ENCODE data around the gene PAX8. TPM values are rescaled to one million over a fixed set of nuclear protein-coding genes. Genes with fewer than 3 reads are reported as not detected.

PAX8 gene
- total RNA-seq, 4 donors from 2014 or later, result 0.91 to 5.2 (median 4.3) TPM

DNA sequence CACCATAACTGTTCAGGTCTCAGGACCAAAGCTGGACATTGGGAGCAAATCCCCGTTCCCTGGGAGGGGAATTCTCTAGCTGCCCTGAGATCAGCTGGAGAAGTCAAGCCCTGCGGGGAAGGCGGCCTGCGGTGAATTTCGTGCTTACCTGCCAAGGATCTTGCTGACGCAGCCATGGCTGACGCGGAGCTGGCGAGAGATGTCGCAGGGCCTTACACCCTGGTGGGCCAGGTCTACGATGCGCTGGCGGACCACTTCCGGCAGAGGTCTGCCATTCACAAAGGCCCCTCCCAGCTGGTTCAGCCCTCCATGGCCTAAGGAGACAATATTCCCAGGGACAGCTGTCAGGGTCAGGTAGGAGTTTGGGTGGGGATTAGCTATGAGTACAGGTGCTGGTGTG lies 32.1 kb downstream of the PAX8 start:
- no peak for TF ChIP-seq POLR2A (IDR thresholded peaks at IDR 0.05)
- TF ChIP-seq, protein P1, sequence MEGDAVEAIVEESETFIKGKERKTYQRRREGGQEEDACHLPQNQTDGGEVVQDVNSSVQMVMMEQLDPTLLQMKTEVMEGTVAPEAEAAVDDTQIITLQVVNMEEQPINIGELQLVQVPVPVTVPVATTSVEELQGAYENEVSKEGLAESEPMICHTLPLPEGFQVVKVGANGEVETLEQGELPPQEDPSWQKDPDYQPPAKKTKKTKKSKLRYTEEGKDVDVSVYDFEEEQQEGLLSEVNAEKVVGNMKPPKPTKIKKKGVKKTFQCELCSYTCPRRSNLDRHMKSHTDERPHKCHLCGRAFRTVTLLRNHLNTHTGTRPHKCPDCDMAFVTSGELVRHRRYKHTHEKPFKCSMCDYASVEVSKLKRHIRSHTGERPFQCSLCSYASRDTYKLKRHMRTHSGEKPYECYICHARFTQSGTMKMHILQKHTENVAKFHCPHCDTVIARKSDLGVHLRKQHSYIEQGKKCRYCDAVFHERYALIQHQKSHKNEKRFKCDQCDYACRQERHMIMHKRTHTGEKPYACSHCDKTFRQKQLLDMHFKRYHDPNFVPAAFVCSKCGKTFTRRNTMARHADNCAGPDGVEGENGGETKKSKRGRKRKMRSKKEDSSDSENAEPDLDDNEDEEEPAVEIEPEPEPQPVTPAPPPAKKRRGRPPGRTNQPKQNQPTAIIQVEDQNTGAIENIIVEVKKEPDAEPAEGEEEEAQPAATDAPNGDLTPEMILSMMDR (IDR thresholded peaks at IDR 0.05), result no peak
- intact Hi-C loops (cut with DNase I; ENCODE audit: low total_unique reads), result no loop called here
- H3K4me3 ChIP-seq (ENCODE audit: low read depth, poor library complexity, severe bottlenecking), result no peak overlapping the region
- WGBS, 2 donors, result 81 to 87% methylated on average over 14 of the region's 14 CpGs
- no peak for DNase-seq (ENCODE audit: low spot score in 2 of 2)

DNA sequence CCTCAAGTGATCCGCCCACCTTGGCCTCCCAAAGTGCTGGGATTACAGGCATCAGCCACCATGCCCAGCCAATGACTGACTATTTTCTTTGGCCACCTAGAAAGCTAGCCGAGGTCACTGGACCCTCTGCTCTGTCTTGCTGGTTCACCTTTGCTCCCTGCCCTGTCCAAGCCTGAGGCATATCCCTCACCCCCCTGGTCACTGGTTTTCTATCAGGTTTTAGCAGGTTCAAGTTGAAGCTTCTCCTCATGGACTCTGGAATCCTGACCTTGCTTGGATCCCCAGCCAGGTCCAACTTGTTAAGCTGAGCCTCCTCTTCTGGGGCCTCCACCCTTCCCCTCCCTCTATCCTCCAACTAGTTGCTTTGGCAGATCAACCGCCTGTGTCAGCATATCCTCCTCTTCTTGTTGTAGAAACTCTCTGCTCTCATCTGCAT lies 33.4 kb downstream of the PAX8 start:
- intact Hi-C loops (cut with DNase I; ENCODE audit: low total_unique reads), result no loop called here
- TF ChIP-seq, protein P1 (IDR thresholded peaks at IDR 0.05), result no peak
- TF ChIP-seq POLR2A (IDR thresholded peaks at IDR 0.05), result no peak
- no peak for DNase-seq (ENCODE audit: low spot score in 2 of 2)
- 80 to 83% methylated on average over 3 of the region's 3 CpGs for WGBS, 2 donors
- H3K4me3 ChIP-seq (ENCODE audit: low read depth, poor library complexity, severe bottlenecking), result no peak overlapping the region

DNA sequence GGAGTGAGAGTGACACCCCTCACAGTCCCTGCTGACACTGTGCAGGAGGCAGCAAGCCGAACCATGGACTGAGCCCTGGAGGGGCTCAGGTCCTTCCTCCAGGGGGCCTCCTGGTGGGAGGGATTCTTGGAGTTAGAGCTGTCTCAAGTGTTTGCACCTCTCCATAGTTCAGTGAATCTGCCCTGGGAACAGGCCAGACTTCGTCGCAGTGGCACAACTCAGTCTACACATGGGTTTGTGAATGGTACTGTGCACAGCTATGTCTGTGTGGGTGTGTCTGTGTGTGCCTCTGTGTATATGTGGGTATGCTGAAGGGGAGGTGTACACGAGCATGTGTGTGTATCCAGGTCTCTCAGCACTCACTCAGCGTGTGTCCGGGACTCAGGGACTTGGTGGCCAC lies 36.4 kb downstream of the PAX8 start:
- intact Hi-C loops (cut with DNase I; ENCODE audit: low total_unique reads), result no loop called here
- 96 to 97% methylated on average over 6 of the region's 6 CpGs for WGBS, 2 donors
- TF ChIP-seq, protein P1 (IDR thresholded peaks at IDR 0.05), result no peak
- no peak for TF ChIP-seq POLR2A (IDR thresholded peaks at IDR 0.05)
- H3K4me3 ChIP-seq (ENCODE audit: low read depth, poor library complexity, severe bottlenecking), result no peak overlapping the region
- DNase-seq (ENCODE audit: low spot score in 2 of 2), result no peak

DNA sequence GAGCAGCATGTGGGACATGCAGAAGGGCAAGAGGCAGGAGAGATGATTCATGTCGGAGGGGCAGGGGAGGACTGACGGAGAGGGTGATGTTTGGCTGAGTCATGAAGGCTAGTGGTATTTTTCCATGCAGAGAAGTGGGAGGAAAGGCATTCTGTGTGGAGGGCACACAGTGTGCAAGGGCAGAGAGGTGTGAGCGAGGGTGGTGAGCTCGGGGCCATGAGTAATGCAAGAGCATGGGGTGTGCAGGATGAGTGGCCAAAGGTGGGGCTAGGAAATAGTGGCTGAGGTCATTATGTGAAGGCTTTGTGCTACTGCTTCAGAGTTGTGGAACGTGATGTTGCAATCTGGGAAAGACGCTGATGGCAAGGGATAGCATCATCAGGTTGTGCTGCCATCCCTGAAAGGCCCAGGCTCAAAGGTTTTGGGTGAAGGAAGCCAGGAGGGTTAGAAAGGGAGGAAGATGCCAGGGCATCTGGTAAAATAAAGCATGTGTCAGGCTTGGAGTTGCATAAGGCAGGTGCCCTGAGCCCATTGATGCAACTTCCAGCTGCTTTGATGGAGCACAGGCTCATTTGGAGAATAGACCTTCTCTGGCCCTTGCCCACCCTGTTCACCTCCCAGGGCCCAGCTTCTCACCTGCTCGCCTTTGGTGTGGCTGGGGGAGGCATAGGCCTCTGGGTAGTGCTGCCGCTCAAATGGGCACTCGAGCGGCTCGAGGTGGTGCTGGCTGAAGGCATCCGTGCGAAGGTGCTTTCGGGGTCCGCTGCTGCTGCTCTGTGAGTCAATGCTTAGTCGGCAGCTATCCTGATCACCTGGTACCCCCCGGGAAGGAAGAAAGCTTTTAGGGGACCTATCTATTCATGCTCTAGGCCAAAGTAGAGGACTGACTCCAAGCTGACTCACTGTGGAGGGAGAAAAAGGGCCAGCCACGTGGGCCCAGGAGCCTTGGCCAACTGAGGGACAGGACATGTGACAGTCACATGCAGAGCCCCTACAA lies 37.5 kb downstream of the PAX8 start:
- intact Hi-C loops (cut with DNase I; ENCODE audit: low total_unique reads), result no loop called here
- 60% methylated on average over 15 to 18 of the region's 18 CpGs for WGBS, 2 donors
- no peak for TF ChIP-seq POLR2A (IDR thresholded peaks at IDR 0.05)
- TF ChIP-seq, protein P1 (IDR thresholded peaks at IDR 0.05), result peak in 1 of 3 donors; percentile 6
- DNase-seq (ENCODE audit: low spot score in 2 of 2), result peak; percentile 89 to 96
- no peak overlapping the region for H3K4me3 ChIP-seq (ENCODE audit: low read depth, poor library complexity, severe bottlenecking)

DNA sequence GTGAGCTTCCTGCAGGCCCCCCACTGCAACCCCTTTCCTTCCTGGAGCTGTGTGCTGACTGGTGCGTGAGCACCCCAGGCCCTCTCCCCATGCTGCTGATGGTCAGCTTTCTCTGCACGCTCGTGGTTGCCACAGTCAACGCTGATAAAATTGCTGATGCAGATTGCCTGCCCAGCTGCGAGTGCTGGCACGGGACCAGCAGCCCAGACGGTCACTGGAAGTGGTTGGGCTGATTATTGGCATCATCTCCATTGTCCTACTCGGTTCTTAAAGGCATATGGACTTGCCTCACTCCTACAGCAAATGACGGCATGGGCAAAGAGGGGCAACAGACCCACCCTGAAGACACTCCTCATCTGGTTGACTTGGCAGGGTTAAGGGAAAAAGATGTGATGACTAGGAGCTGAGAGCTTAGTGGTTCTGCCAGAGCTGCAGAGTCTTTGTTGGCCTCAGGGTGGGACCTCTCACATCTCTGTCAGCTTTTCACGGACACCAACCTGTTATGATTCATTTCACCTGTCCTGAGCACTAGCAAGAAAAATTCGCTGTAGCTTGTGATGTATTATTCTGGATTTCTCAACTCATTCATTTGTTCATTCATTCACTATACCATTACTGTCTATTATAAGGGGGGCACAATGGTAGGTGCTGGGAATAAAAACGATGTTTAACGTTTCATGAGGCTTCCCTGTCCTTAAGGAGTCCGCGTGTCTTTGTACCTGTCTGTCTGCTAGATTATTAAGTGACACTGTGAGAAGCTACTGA lies 38.4 kb downstream of the PAX8 start:
- intact Hi-C loops (cut with DNase I; ENCODE audit: low total_unique reads), result no loop called here
- TF ChIP-seq, protein P1 (IDR thresholded peaks at IDR 0.05), result no peak
- no peak for TF ChIP-seq POLR2A (IDR thresholded peaks at IDR 0.05)
- WGBS, 2 donors, result 18 to 25% methylated on average over 13 to 15 of the region's 15 CpGs
- H3K4me3 ChIP-seq (ENCODE audit: low read depth, poor library complexity, severe bottlenecking), result no peak overlapping the region
- peak; percentile 83 to 96 for DNase-seq (ENCODE audit: low spot score in 2 of 2)

Measured in lower leg skin (tissue), 4 donors.